ENCODE results near the gene MED22.
"Not testable (repeated sequence)": the region's sequence is repeated elsewhere in the genome, so short reads cannot be mapped to it uniquely, and the experiment has no call there.

MED22 gene

GRCh38 chr9:133333566-133333965 lies 14.4 kb downstream of the MED22 start:
- DNase-seq: no peak

DNA sequence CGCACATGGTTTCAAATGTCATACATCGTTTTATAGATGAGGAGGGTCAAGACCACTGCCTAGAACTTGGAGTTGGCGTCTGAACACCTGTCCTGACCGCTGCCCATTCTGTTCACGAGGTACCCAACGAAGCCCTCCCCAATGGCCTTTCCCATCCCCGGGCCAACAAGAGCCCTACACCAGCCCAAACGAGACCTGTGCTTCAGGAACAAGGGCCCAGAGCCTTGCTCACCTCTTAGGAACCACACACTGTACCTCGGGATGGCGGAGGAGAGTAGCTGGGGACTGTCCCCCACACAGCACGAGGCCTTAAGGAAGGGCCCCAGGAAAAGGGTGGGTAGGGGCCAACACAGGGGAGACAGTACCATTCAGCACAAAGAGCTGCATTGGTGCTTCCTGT lies 14.9 kb downstream of the MED22 start:
- DNase-seq: no peak

GRCh38 chr9:133332381-133332730 lies 15.6 kb downstream of the MED22 start:
- DNase-seq: no peak

- DNase-seq: no peak
Observed at GRCh38 chr9:133331641-133332380, 16.1 kb downstream of the MED22 start.

GRCh38 chr9:133331221-133331620 lies 16.7 kb downstream of the MED22 start:
- no peak for DNase-seq

GRCh38 chr9:133329306-133330156 lies 18.4 kb downstream of the MED22 start:
- DNase-seq: not testable (repeated sequence)

DNA sequence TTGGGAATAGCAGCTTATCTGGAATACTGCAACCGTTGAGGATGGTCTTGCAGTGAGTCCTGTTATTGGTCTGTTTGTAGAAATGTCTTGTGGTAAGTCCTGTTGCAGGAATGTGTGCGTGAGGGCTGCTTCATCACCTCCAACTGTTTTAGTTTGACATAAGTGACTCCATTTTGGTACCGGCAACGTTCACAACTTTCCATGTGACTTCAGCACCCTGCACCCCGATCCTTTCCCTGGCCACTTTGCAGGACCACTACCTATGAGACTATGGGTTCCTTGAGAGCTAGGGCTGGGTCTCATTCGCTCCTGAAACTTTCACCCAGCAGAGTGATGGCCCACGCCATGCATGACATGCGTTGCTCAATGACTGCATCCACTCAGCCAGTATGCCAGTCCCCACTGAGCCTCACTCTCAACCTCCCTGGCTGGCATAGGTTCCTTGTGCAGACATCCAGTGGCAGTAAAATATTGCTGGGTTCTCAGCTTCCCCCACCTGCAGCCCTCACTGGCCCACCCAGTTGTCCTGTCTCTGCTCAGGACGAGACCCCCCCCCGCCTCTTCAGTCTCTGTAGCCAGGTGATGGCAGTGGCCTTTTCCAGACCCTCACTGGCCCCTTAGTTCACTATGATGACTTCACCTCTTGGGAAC lies 20.0 kb downstream of the MED22 start:
- DNase-seq: no peak

- not testable (repeated sequence) for DNase-seq
Observed at GRCh38 chr9:133327021-133327420, 20.9 kb downstream of the MED22 start.

GRCh38 chr9:133323991-133324703 lies 23.8 kb downstream of the MED22 start:
- DNase-seq: no peak

DNA sequence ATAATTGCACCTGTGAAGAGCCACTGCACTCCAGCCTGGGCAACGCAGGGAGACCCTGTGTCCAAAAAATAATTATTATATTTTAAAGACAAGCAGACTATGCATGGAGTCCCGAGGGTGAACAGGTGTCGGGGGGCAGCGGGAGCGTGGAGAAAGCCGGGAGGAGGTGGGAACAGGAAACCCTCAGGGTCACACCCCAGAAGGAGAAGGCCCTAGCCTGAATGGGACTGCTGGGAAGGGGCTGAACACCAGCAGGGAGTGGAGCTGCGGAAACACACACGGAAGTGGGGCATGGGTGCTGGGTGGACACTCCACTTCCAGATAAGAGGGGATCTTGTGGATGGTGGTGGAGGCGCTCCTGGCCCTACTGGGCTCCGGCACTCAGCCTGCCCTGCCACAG lies 24.7 kb downstream of the MED22 start:
- DNase-seq: no peak

- no peak for DNase-seq
Observed at GRCh38 chr9:133322701-133323100, 25.2 kb downstream of the MED22 start.

DNA sequence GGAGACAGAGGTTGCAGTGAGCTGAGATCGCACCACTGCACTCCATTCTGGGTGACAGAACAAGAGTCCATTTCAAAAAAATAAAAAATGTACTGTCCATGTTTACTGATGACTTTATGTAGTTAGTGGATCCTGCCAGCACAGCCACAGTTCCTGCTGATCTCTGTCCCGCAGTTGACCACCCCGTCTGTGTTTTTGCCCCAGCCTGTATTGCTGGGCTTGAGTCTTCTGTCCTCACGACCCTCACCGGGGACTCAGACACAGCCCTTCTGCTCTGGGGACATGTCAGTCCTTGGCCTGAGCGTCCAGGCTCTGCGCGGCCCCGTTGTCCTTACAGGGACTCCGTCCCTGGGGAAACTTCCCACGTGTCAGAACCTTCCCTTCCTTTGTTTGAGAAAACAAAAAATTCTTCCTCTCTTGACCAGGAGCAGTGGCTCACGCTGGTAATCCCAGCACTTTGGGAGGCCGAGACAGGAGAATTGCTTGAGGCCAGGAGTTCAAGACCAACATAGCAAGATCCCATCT lies 26.5 kb downstream of the MED22 start:
- no peak for DNase-seq

DNA sequence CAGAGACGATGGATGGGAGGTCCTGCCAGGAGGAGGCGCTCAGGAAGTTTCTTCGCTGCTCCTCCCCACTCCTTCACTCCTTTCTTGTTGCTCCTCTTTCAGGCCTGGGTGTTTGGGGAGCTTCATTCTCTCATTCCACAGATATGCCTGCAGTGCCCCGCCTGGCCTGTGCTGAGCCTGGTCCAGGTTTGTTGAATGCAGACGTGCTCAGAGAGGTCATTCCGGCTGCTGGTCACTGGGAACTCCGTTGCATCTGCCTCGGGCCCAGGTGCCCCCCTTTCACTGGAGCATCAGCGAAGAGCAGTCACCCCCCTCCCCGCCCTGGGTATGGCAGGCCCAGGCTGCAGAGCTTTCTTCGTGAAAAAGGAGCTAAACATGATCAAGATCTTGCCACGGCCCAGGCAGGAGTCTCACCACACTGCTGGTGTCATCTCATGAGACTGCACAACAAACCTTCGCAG lies 27.5 kb downstream of the MED22 start:
- DNase-seq: no peak

DNA sequence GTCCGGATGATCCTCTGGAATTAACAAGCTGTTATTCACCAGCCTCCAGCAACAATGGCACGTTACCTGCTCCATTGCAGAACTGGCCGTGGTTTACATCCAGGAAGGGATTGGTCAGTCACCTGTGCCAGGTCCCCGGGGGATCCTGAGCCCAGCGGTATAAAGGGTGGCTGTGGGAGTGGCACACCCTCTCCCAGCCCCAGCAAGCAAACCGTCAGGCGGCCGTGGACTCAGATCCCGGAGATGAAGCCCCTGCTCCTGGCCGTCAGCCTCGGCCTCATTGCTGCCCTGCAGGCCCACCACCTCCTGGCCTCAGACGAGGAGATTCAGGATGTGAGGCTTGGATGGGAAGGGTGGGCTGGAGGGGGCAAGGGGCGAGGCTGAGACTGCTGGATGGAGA lies 30.4 kb downstream of the MED22 start:
- DNase-seq: not testable (repeated sequence)

DNA sequence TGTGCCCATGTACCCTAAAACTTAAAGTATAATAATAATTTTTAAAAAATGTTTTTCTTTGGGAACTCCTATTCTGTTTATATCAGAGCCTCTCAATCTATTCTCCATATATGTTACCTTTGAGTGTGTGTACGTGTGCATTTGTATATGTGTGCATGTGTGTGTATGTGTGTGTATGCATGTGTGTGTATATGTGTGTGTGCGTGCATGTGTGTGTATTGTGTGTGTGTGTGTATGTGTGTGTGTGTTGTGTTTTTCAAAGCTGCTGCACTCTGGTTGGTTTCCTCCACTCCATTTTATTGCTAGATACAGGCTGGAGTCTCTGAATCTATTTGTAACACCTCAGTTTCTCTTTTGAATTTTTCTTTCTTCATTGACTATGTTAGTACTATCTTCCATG lies 31.9 kb downstream of the MED22 start:
- no peak for DNase-seq

GRCh38 chr9:133309608-133310007 lies 38.3 kb downstream of the MED22 start:
- DNase-seq: no peak

- no peak for DNase-seq
Observed at GRCh38 chr9:133307301-133307700, 40.6 kb downstream of the MED22 start.

DNA sequence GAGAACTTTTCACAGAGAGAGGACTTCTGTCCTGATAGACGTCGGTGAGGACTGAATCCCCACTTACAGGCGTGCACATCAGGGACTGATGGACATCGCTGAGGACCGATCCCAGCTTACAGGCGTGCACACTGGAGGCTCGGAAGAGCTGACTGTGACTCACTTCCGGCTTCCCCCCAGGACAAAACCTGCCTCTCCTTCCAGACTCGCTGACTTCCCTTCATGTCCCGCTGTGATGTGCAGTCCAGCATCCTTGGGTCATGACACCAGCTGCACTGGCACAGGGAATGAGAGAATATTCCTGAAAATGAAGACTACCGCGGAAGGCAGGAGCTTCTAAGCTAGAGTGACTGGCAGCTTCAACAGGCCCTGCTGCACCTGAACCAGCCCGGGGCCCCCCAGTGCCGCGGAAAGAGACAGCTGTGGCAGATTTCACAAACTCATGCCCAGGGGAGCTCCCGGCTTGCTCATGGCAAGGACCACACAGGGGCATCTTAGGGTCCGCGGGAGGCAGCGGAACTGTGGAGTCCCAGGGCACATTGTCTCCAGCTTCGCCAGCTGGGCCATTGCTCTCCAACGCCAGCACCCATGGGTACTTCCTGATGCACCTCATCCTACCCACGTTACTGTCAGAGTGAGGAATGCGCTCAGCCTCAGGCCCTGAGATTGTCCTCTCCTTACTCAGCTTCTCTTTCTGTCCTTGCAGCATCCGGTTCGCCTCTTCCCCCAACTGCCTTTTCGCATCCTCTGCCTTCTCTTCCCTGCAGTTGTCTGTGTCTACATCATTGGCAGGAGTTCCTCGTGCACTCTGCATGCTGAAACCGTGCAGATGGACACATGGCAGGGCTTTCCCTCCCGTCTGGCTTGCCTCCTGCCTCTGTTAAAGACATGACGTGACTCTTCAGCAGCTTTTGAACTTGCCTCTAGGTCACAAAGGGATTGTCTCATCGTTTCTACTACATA lies 41.4 kb downstream of the MED22 start:
- DNase-seq: no peak

GRCh38 chr9:133305731-133306130 lies 42.2 kb downstream of the MED22 start:
- DNase-seq: no peak

GRCh38 chr9:133304477-133305377 lies 43.2 kb downstream of the MED22 start:
- DNase-seq: no peak

GRCh38 chr9:133304158-133304470 lies 43.8 kb downstream of the MED22 start:
- DNase-seq: no peak

All from CD4-positive, alpha-beta T cell treated with Interleukin-15 for 1 hour (primary cell).